GM19035 (cell line): ENCODE measurements around the gene CCND2.
A peak's percentile ranks its signal among the peaks of the same experiment; 100 is the strongest.

Experiments used
- ATAC-seq: cut with Tn5 transposase; IDR thresholded peaks from one replicate; pipeline ENCODE4 v1.9.1; 2021; ENCODE audit not compliant: unreplicated experiment

The CCND2 gene

GRCh38 chr12:4289998-4290790, 16.6 kb downstream of the CCND2 start:
- ATAC-seq: no peak

GRCh38 chr12:4292341-4293073, 18.9 kb downstream of the CCND2 start:
- ATAC-seq: no peak

GRCh38 chr12:4293299-4293965, 19.9 kb downstream of the CCND2 start:
- no peak for ATAC-seq

GRCh38 chr12:4293966-4294505, 20.5 kb downstream of the CCND2 start:
- no peak for ATAC-seq

GRCh38 chr12:4296751-4297150, 23.2 kb downstream of the CCND2 start:
- no peak for ATAC-seq

GRCh38 chr12:4297617-4298016, 24.1 kb downstream of the CCND2 start:
- ATAC-seq: no peak

GRCh38 chr12:4300883-4301282, 27.3 kb downstream of the CCND2 start:
- ATAC-seq: no peak

- ATAC-seq: no peak
Measured at GRCh38 chr12:4301932-4302501, 28.5 kb downstream of the CCND2 start.

- ATAC-seq: no peak
Measured at GRCh38 chr12:4302881-4303280, 29.3 kb downstream of the CCND2 start.

GRCh38 chr12:4303750-4304149, 30.2 kb downstream of the CCND2 start:
- ATAC-seq: no peak

- no peak for ATAC-seq
Measured at GRCh38 chr12:4307593-4308333, 34.2 kb downstream of the CCND2 start.

GRCh38 chr12:4308334-4308950, 34.9 kb downstream of the CCND2 start:
- ATAC-seq: no peak

GRCh38 chr12:4311776-4312175, 38.2 kb downstream of the CCND2 start:
- ATAC-seq: no peak

- ATAC-seq: no peak
Measured at GRCh38 chr12:4312251-4312650, 38.7 kb downstream of the CCND2 start.

GRCh38 chr12:4320497-4320852, 46.9 kb downstream of the CCND2 start:
- peak; percentile 45 for ATAC-seq

GRCh38 chr12:4320853-4321701, 47.5 kb downstream of the CCND2 start, which contains the start of gene TIGAR:
TSS of gene TIGAR (plus strand) at chr12:4321213. CDS start at chr12:4321272, 59 bp downstream.
- ATAC-seq: peak; percentile 98

- no peak for ATAC-seq
Measured at GRCh38 chr12:4322726-4323125, 49.2 kb downstream of the CCND2 start.
